Measurements from ENCODE around the gene PDIA2. TPM values are rescaled to one million over a fixed set of nuclear protein-coding genes. Genes with fewer than 3 reads are reported as not detected.

The PDIA2 gene
- total and polyA plus RNA-seq, 10 of the 15 experiments (the other 5 are each of a cell fraction or from before 2014, with no cell fraction given): 0.11 to 0.36 TPM; not detected in 8

- TF ChIP-seq PRDM15 (CRISPR knock-in tag; IDR thresholded peaks at IDR 0.05) (no peak), YBX1 (IDR thresholded peaks at IDR 0.05) (no peak), SPI1 (IDR thresholded peaks at IDR 0.05; ENCODE audit: borderline replicate concordance, insufficient read depth, low read depth, low read length) (no peak), NFXL1 (IDR thresholded peaks at IDR 0.05; ENCODE audit: borderline replicate concordance) (no peak), CEBPZ (IDR thresholded peaks at IDR 0.05; ENCODE audit: low read depth, low read length) (no peak), LARP7 (IDR thresholded peaks at IDR 0.05) (no peak), CBFB (IDR thresholded peaks at IDR 0.05; ENCODE audit: low read depth) (no peak), CBX3 (IDR thresholded peaks at IDR 0.05; ENCODE audit: borderline replicate concordance, low read depth) (no peak), ZNF217 (IDR thresholded peaks at IDR 0.05) (no peak)
- TF ChIP-seq, protein P1, sequence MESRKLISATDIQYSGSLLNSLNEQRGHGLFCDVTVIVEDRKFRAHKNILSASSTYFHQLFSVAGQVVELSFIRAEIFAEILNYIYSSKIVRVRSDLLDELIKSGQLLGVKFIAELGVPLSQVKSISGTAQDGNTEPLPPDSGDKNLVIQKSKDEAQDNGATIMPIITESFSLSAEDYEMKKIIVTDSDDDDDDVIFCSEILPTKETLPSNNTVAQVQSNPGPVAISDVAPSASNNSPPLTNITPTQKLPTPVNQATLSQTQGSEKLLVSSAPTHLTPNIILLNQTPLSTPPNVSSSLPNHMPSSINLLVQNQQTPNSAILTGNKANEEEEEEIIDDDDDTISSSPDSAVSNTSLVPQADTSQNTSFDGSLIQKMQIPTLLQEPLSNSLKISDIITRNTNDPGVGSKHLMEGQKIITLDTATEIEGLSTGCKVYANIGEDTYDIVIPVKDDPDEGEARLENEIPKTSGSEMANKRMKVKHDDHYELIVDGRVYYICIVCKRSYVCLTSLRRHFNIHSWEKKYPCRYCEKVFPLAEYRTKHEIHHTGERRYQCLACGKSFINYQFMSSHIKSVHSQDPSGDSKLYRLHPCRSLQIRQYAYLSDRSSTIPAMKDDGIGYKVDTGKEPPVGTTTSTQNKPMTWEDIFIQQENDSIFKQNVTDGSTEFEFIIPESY (IDR thresholded peaks at IDR 0.05): no peak
These were observed 7.9 kb downstream of the PDIA2 start (continued) for GRCh38 chr16:290681-291405.
